Liver (tissue), 9 donors: ENCODE data around the gene C1S. TPM values are rescaled to one million over a fixed set of nuclear protein-coding genes. Genes with fewer than 3 reads are reported as not detected.

Experiments used
- DNase-seq: peaks from one replicate; pipeline ENCODE4 v3.0.0-alpha.2; 2017; ENCODE audit warnings: low spot score
- H3K27ac ChIP-seq, 2 donors: one replicate each; pipeline ENCODE4 v1.7.0; 2013; ENCODE audit warnings: inconsistent platforms in 2 of 2, low read length in 2 of 2, control low read depth in 1 of 2, low read depth in 1 of 2, mild to moderate bottlenecking in 1 of 2
- H3K27me3 ChIP-seq, 4 donors: one replicate each; pipeline versions ENCODE4 v1.6.1 to v1.7.0; 2013; ENCODE audit warnings: low read length in 3 of 4, inconsistent platforms in 1 of 4, mild to moderate bottlenecking in 1 of 4, moderate library complexity in 1 of 4; ENCODE audit not compliant: control insufficient read depth in 4 of 4, insufficient read depth in 4 of 4
- H3K36me3 ChIP-seq, 4 donors: one replicate each; pipeline versions ENCODE4 v1.6.1 to v1.7.0; 2013; ENCODE audit warnings: low read length in 3 of 4, mild to moderate bottlenecking in 3 of 4, low read depth in 1 of 4, moderate library complexity in 1 of 4; ENCODE audit not compliant: control insufficient read depth in 4 of 4, insufficient read depth in 3 of 4
- H3K4me1 ChIP-seq, 4 donors: one replicate each; pipeline versions ENCODE4 v1.6.1 to v1.7.0; 2013; ENCODE audit warnings: low read length in 3 of 4, mild to moderate bottlenecking in 3 of 4, moderate library complexity in 1 of 4; ENCODE audit not compliant: control insufficient read depth in 4 of 4, insufficient read depth in 4 of 4
- H3K4me3 ChIP-seq, 3 donors: one replicate each; pipeline versions ENCODE4 v1.6.1 to v1.7.0; 2013; ENCODE audit warnings: low read length in 3 of 3, control low read depth in 1 of 3, low read depth in 1 of 3, mild to moderate bottlenecking in 1 of 3
- H3K9ac ChIP-seq, 2 donors: one replicate each; pipeline ENCODE4 v1.7.0; 2013; ENCODE audit warnings: low read length in 2 of 2, mild to moderate bottlenecking in 2 of 2, moderate library complexity in 2 of 2, control low read depth in 1 of 2, low read depth in 1 of 2
- H3K9me3 ChIP-seq, 4 donors: one replicate each; pipeline versions ENCODE4 v1.6.1 to v1.7.0; 2013; ENCODE audit warnings: low read length in 3 of 4; ENCODE audit not compliant: control insufficient read depth in 4 of 4
- CTCF ChIP-seq: fragments of 150-350 bp; IDR thresholded peaks from 2 replicates; pipeline ENCODE4 v1.5.1; 2017; ENCODE audit warnings: improper control_type of control experiment, low read depth, low read length; ENCODE audit not compliant: missing input control
- EGR1 ChIP-seq, 2 donors: IDR thresholded peaks; 2 replicates each; pipeline ENCODE4 v1.6.1; 2016 to 2018; ENCODE audit warnings: antibody characterized with exemption in 2 of 2, low read depth in 2 of 2
- FOXA1 ChIP-seq: IDR thresholded peaks from 2 replicates; pipeline ENCODE4 v1.6.1; 2016; ENCODE audit warnings: antibody characterized with exemption
- FOXA2 ChIP-seq: IDR thresholded peaks from 2 replicates; pipeline ENCODE4 v1.6.1; 2016; ENCODE audit warnings: antibody characterized with exemption
- GABPA ChIP-seq, 2 donors: IDR thresholded peaks in 1 of 2; conservative IDR thresholded peaks in 1 of 2; 2 replicates each; pipeline ENCODE4 v1.6.1; 2016; ENCODE audit warnings: antibody characterized with exemption in 2 of 2, mild to moderate bottlenecking in 1 of 2, moderate library complexity in 1 of 2
- HNF4A ChIP-seq, 2 donors: conservative IDR thresholded peaks; 2 replicates each; pipeline ENCODE4 v1.6.1; 2016; ENCODE audit warnings: antibody characterized with exemption in 2 of 2, mild to moderate bottlenecking in 2 of 2
- HNF4G ChIP-seq: IDR thresholded peaks from 2 replicates; pipeline ENCODE4 v1.6.1; 2016; ENCODE audit warnings: antibody characterized with exemption
- JUND ChIP-seq, 2 donors: IDR thresholded peaks; 2 replicates each; pipeline ENCODE4 v1.6.1; 2016; ENCODE audit warnings: antibody characterized with exemption in 2 of 2
- NR2F2 ChIP-seq: IDR thresholded peaks from 2 replicates; pipeline ENCODE4 v1.6.1; 2016; ENCODE audit warnings: antibody characterized with exemption
- RAD21 ChIP-seq, 2 donors: IDR thresholded peaks; 2 replicates each; pipeline ENCODE4 v1.6.1; 2016; ENCODE audit warnings: antibody characterized with exemption in 2 of 2, mild to moderate bottlenecking in 2 of 2
- RXRA ChIP-seq, 2 donors: IDR thresholded peaks; 2 replicates each; pipeline ENCODE4 v1.6.1; 2017 to 2018; ENCODE audit warnings: antibody characterized with exemption in 2 of 2, mild to moderate bottlenecking in 1 of 2
- SP1 ChIP-seq: IDR thresholded peaks from 2 replicates; pipeline ENCODE4 v1.6.1; 2018; ENCODE audit warnings: antibody characterized with exemption, mild to moderate bottlenecking
- TAF1 ChIP-seq: conservative IDR thresholded peaks from 2 replicates; pipeline ENCODE4 v1.6.1; 2016; ENCODE audit warnings: antibody characterized with exemption, mild to moderate bottlenecking
- YY1 ChIP-seq: IDR thresholded peaks from 2 replicates; pipeline ENCODE4 v1.6.1; 2016; ENCODE audit warnings: antibody characterized with exemption, mild to moderate bottlenecking
- ZBTB33 ChIP-seq: IDR thresholded peaks from 2 replicates; pipeline ENCODE4 v1.6.1; 2016; ENCODE audit warnings: antibody characterized with exemption
- WGBS: extraction: QIAGEN DNeasy Blood & Tissue Kit; methylation state at CpG from one replicate; pipeline ENCODE4 v1.1.7; 2013; 5-methylcytosine and 5-hydroxymethylcytosine counted together
- polyA plus RNA-seq, 2 donors: library from polyadenylated mRNA; stranded (reverse) in 1 of 2; unstranded in 1 of 2; fragments of 200-250 nt in 1 of 2; fragments of >200 nt in 1 of 2; fragmentation: Nextera tagmentation in 1 of 2; extraction: Ambion mirVana in 1 of 2; gene quantifications; one replicate each; pipeline versions ENCODE4 v1.2.1 to v1.2.3, GENCODE V29; 2013 to 2015
- total RNA-seq, 2 donors: library from RNA; depleted of rRNA; stranded (reverse); fragments of >200 nt; gene quantifications; one replicate each; pipeline ENCODE4 v1.2.3, GENCODE V29; 2014
- TF ChIP-seq, protein P1 (sequence below): IDR thresholded peaks from 2 replicates; pipeline ENCODE4 v1.6.1; 2016; ENCODE audit warnings: antibody characterized with exemption
- TF ChIP-seq, protein P2 (sequence below): IDR thresholded peaks from 2 replicates; pipeline ENCODE4 v1.6.1; 2016; ENCODE audit warnings: antibody characterized with exemption, mild to moderate bottlenecking
- TF ChIP-seq, protein P3 (sequence below): IDR thresholded peaks from 2 replicates; pipeline ENCODE4 v1.6.1; 2016; ENCODE audit warnings: antibody characterized with exemption
- donor health status: healthy.
- donor health status: healthy.
- donor health status: healthy.
- donor health status: healthy.
- donor health status: healthy.

The C1S gene
- total and polyA plus RNA-seq, 4 donors: 267 to 2,029 (median 1,568) TPM

- no peak for DNase-seq
- Histone ChIP-seq H3K27ac (no peak overlapping the region), H3K9ac (no peak overlapping the region), H3K9me3 (no peaks in the 10 kb centered on the region), H3K27me3 (no peaks in the 10 kb centered on the region), H3K4me1 (peaks cover 7 to 52% (median 44%) of the 10 kb centered on the region in 4 donors), H3K36me3 (peaks cover 1 to 10% (median 6%) of the 10 kb centered on the region in 4 donors), H3K4me3 (no peak overlapping the region)
- TF ChIP-seq YY1 (no peak), EGR1 (IDR thresholded peaks at IDR 0.05; ENCODE audit: low read depth in 2 of 2) (no peak), HNF4G (no peak)
- 90% methylated on average over 3 of the region's 3 CpGs for WGBS
Measured at GRCh38 chr12:7075518-7075917, 15.0 kb downstream of the C1S start.

DNA sequence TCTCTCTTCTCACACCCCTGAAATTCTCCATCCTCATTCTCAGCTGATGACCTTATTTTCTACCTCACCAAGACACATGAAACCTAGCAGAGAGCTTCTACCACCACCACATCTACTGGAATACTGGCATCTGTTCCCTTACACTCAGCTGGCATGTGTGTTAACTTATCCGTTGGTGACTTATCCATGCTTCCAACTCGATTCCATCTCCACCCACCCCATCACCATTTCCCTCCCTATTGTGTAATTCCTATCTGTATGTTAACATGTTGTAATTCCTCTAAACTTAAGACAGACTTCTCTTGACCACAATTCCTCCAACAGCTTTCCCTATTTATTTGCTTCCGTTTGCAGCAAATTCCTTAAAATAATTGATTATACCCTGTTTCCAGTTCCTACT lies 15.4 kb downstream of the C1S start:
- WGBS: 69% methylated on average over 3 of the region's 3 CpGs
- Histone ChIP-seq H3K27me3 (no peaks in the 10 kb centered on the region), H3K27ac (no peak overlapping the region), H3K4me3 (no peak overlapping the region), H3K36me3 (peaks cover 1 to 10% (median 7%) of the 10 kb centered on the region in 4 donors), H3K9ac (no peak overlapping the region), H3K4me1 (peaks cover 7 to 52% (median 44%) of the 10 kb centered on the region in 4 donors), H3K9me3 (no peaks in the 10 kb centered on the region)
- DNase-seq: no peak
- TF ChIP-seq NR2F2: no peak
- no peak for TF ChIP-seq HNF4G
- no peak for TF ChIP-seq ZBTB33
- no peak for TF ChIP-seq SP1
- TF ChIP-seq EGR1 (IDR thresholded peaks at IDR 0.05; ENCODE audit: low read depth in 2 of 2): no peak
- no peak for TF ChIP-seq JUND (IDR thresholded peaks at IDR 0.05)
- TF ChIP-seq CTCF: no peak
- TF ChIP-seq FOXA2: no peak
- TF ChIP-seq, protein P1, sequence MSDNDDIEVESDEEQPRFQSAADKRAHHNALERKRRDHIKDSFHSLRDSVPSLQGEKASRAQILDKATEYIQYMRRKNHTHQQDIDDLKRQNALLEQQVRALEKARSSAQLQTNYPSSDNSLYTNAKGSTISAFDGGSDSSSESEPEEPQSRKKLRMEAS: no peak
- TF ChIP-seq HNF4A (conservative IDR thresholded peaks at IDR 0.05): no peak
- TF ChIP-seq, protein P2, sequence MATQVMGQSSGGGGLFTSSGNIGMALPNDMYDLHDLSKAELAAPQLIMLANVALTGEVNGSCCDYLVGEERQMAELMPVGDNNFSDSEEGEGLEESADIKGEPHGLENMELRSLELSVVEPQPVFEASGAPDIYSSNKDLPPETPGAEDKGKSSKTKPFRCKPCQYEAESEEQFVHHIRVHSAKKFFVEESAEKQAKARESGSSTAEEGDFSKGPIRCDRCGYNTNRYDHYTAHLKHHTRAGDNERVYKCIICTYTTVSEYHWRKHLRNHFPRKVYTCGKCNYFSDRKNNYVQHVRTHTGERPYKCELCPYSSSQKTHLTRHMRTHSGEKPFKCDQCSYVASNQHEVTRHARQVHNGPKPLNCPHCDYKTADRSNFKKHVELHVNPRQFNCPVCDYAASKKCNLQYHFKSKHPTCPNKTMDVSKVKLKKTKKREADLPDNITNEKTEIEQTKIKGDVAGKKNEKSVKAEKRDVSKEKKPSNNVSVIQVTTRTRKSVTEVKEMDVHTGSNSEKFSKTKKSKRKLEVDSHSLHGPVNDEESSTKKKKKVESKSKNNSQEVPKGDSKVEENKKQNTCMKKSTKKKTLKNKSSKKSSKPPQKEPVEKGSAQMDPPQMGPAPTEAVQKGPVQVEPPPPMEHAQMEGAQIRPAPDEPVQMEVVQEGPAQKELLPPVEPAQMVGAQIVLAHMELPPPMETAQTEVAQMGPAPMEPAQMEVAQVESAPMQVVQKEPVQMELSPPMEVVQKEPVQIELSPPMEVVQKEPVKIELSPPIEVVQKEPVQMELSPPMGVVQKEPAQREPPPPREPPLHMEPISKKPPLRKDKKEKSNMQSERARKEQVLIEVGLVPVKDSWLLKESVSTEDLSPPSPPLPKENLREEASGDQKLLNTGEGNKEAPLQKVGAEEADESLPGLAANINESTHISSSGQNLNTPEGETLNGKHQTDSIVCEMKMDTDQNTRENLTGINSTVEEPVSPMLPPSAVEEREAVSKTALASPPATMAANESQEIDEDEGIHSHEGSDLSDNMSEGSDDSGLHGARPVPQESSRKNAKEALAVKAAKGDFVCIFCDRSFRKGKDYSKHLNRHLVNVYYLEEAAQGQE: no peak
- no peak for TF ChIP-seq TAF1
- TF ChIP-seq RAD21 (IDR thresholded peaks at IDR 0.05): no peak
- TF ChIP-seq FOXA1: no peak
- no peak for TF ChIP-seq GABPA (IDR thresholded peaks at IDR 0.05 in 1 of 2, conservative IDR thresholded peaks at IDR 0.05 in 1 of 2)
- no peak for TF ChIP-seq YY1
- TF ChIP-seq, protein P3, sequence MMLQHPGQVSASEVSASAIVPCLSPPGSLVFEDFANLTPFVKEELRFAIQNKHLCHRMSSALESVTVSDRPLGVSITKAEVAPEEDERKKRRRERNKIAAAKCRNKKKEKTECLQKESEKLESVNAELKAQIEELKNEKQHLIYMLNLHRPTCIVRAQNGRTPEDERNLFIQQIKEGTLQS: no peak
- no peak for TF ChIP-seq RXRA (IDR thresholded peaks at IDR 0.05)
